ENCODE data around the gene SEH1L. TPM values are rescaled to one million over a fixed set of nuclear protein-coding genes. Genes with fewer than 3 reads are reported as not detected.
"Not testable (repeated sequence)": the region's sequence is repeated elsewhere in the genome, so short reads cannot be mapped to it uniquely, and the experiment has no call there.

Gene SEH1L
- total and polyA plus RNA-seq, 10 of the 15 experiments (the other 5 are each of a cell fraction or from before 2014, with no cell fraction given): 27.5 to 109 (median 52.8) TPM

DNA sequence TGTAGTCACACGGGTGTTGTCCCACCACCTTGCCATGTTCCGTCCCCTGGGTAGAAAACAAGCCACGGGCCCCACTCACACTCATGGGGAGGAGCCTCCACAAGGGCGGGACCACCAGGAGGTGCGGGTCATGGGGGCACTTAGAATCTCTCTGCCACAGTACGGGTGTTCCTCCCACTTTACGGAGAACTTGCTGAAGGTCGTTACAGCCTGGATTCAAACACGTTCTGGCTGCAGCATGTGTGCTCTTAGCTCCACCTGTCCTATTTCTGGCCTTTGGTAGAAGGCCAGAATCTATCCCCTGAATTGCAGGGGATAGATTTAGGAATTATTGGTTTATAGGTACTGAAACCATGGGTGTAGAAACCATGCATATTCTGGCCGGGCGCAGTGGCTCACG is 28.5 kb downstream of the SEH1L start (continued):
- TF ChIP-seq, protein P1, sequence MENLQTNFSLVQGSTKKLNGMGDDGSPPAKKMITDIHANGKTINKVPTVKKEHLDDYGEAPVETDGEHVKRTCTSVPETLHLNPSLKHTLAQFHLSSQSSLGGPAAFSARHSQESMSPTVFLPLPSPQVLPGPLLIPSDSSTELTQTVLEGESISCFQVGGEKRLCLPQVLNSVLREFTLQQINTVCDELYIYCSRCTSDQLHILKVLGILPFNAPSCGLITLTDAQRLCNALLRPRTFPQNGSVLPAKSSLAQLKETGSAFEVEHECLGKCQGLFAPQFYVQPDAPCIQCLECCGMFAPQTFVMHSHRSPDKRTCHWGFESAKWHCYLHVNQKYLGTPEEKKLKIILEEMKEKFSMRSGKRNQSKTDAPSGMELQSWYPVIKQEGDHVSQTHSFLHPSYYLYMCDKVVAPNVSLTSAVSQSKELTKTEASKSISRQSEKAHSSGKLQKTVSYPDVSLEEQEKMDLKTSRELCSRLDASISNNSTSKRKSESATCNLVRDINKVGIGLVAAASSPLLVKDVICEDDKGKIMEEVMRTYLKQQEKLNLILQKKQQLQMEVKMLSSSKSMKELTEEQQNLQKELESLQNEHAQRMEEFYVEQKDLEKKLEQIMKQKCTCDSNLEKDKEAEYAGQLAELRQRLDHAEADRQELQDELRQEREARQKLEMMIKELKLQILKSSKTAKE (IDR thresholded peaks at IDR 0.05; ENCODE audit: low read depth, poor library complexity, severe bottlenecking): no peak

DNA sequence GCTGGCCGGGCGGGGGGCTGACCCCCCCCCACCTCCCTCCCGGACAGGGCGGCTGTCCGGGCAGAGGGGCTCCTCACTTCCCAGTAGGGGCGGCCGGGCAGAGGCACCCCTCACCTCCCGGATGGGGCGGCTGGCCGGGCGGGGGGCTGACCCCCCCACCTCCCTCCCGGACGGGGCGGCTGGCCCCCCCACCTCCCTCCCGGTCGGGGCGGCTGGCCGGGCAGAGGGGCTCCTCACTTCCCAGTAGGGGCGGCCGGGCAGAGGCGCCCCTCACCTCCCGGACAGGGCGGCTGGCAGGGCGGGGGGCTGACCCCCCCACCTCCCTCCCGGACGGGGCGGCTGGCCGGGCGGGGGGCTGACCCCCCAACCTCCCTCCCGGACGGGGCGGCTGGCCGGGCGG is 32.3 kb downstream of the SEH1L start:
- peaks cover 9 to 20% of the 10 kb centered on the region in 2 experiments; a peak in 3 of 4 replicates for H3K36me3 ChIP-seq (ENCODE audit: control insufficient read depth in 2 of 2, insufficient read depth in 2 of 2, low read length in 1 of 2)
- in situ Hi-C loops (cut with MboI); BruUV-seq (replicated peaks); H3K9me3 ChIP-seq (replicated peaks; ENCODE audit: control insufficient read depth, insufficient read depth, low read length); CTCF ChIA-PET; H3K27ac ChIP-seq (ENCODE audit: control insufficient read depth, insufficient read depth); FAIRE-seq; H3K79me2 ChIP-seq (ENCODE audit: control insufficient read depth, insufficient read depth, low read length); H3K4me2 ChIP-seq (ENCODE audit: control insufficient read depth, insufficient read depth); H3K27me3 ChIP-seq (replicated peaks in 1 of 2; ENCODE audit: control insufficient read depth in 2 of 2, insufficient read depth in 2 of 2, low read length in 1 of 2); intact Hi-C loops (cut with micrococcal nuclease; ENCODE audit: unreplicated experiment); H2AFZ ChIP-seq (ENCODE audit: control insufficient read depth, low read depth, low read length); SMC1A ChIA-PET (ENCODE audit: uncharacterized antibody, unreplicated experiment); H4K20me1 ChIP-seq (ENCODE audit: control insufficient read depth, insufficient read depth); POLR2A ChIA-PET; H3K4me1 ChIP-seq (ENCODE audit: control insufficient read depth, insufficient read depth, low read length); DNase-seq (ENCODE audit: low read depth, low spot score); H3K4me3 ChIP-seq; H3K9ac ChIP-seq (ENCODE audit: control insufficient read depth, insufficient read depth, low read length); RAD21 ChIA-PET (ENCODE audit: unreplicated experiment); ATAC-seq: not testable (repeated sequence)
- no CpG with 5 or more reads among the region's 34 CpGs for WGBS (ENCODE audit: insufficient coverage, insufficient replicate concordance, low lambda C conversion rate, missing lambda C conversion rate)
